ENCODE measurements around the gene ECEL1. TPM values are rescaled to one million over a fixed set of nuclear protein-coding genes. Genes with fewer than 3 reads are reported as not detected.

ECEL1 gene
- total RNA-seq, 2 experiments from 2014 or later: not detected

- H3K27me3 Mint-ChIP-seq: peaks cover 22% of the 10 kb centered on the region
- H3K9me3 Mint-ChIP-seq: no peaks in the 10 kb centered on the region
- H3K27ac Mint-ChIP-seq: no peak within 1 kb of the TSS
- DNase-seq: no peak
- H3K36me3 Mint-ChIP-seq (ENCODE audit: low read depth): no peaks in the 10 kb centered on the region
- H3K4me3 Mint-ChIP-seq: no peak within 1 kb of the TSS
- ChIA-PET POLR2A (interaction anchor here (1.1 kb wide), 1 partner anchor 72 kb away, joined by 3 read pairs; no protein-coding TSS in a partner anchor), CTCF (interaction anchor here (1.2 to 1.4 kb wide), 2 partner anchors 28 to 72 kb away, joined by 5 to 7 read pairs; no protein-coding TSS in a partner anchor)
- peaks cover 10% of the 10 kb centered on the region for H3K4me1 Mint-ChIP-seq
Observed at GRCh38 chr2:232519581-232520438, 32.2 kb upstream of the ECEL1 start, which contains the start of gene PRSS56. PRSS56 (plus strand) TSS chr2:232520388; CDS start chr2:232520599, 211 bp downstream.

- CTCF ChIA-PET: no interaction called here
- H3K4me1 Mint-ChIP-seq: peaks cover 6% of the 10 kb centered on the region
- no peak overlapping the region for H3K4me3 Mint-ChIP-seq
Observed at GRCh38 chr2:232518844-232519243, 31.2 kb upstream of the ECEL1 start.

GRCh38 chr2:232516551-232516950, 28.9 kb upstream of the ECEL1 start:
- Mint-ChIP-seq H3K4me3 (no peak overlapping the region), H3K36me3 (ENCODE audit: low read depth) (no peaks in the 10 kb centered on the region), H3K4me1 (peaks cover 2% of the 10 kb centered on the region), H3K27ac (no peak overlapping the region), H3K9me3 (no peaks in the 10 kb centered on the region), H3K27me3 (peaks cover 15% of the 10 kb centered on the region)
- ChIA-PET POLR2A (no interaction called here), CTCF (no interaction called here)
- DNase-seq: no peak

More at GRCh38 chr2:232518844-232519243, 31.2 kb upstream of the ECEL1 start:
- no peak overlapping the region for H3K27ac Mint-ChIP-seq
- POLR2A ChIA-PET: no interaction called here
- no peaks in the 10 kb centered on the region for H3K9me3 Mint-ChIP-seq
- no peaks in the 10 kb centered on the region for H3K36me3 Mint-ChIP-seq (ENCODE audit: low read depth)
- H3K27me3 Mint-ChIP-seq: peaks cover 19% of the 10 kb centered on the region
- DNase-seq: no peak

- H3K36me3 Mint-ChIP-seq (ENCODE audit: low read depth): no peaks in the 10 kb centered on the region
- H3K9me3 Mint-ChIP-seq: no peaks in the 10 kb centered on the region
- no peaks in the 10 kb centered on the region for H3K4me1 Mint-ChIP-seq
- H3K27me3 Mint-ChIP-seq: peaks cover 13% of the 10 kb centered on the region
- no peak overlapping the region for H3K27ac Mint-ChIP-seq
- H3K4me3 Mint-ChIP-seq: no peak overlapping the region
- CTCF ChIA-PET: no interaction called here
- DNase-seq: no peak
- POLR2A ChIA-PET: no interaction called here
Observed at GRCh38 chr2:232515639-232516038, 28.0 kb upstream of the ECEL1 start.

GRCh38 chr2:232513353-232513752, 25.7 kb upstream of the ECEL1 start:
- no peaks in the 10 kb centered on the region for H3K36me3 Mint-ChIP-seq (ENCODE audit: low read depth)
- no peak overlapping the region for H3K27ac Mint-ChIP-seq
- H3K4me3 Mint-ChIP-seq: no peak overlapping the region
- ChIA-PET POLR2A (no interaction called here), CTCF (interaction anchor here (1.4 kb wide), 2 partner anchors 9 to 73 kb away, joined by 3 read pairs; no protein-coding TSS in a partner anchor)
- peaks cover 12% of the 10 kb centered on the region for H3K27me3 Mint-ChIP-seq
- DNase-seq: no peak
- H3K4me1 Mint-ChIP-seq: no peaks in the 10 kb centered on the region
- H3K9me3 Mint-ChIP-seq: no peaks in the 10 kb centered on the region

- Mint-ChIP-seq H3K36me3 (ENCODE audit: low read depth) (no peaks in the 10 kb centered on the region), H3K27ac (no peak overlapping the region), H3K4me1 (no peaks in the 10 kb centered on the region), H3K9me3 (no peaks in the 10 kb centered on the region), H3K4me3 (no peak overlapping the region), H3K27me3 (peaks cover 12% of the 10 kb centered on the region)
- CTCF ChIA-PET: interaction anchor here (1.4 kb wide), 2 partner anchors 9 to 72 kb away, joined by 3 read pairs; no protein-coding TSS in a partner anchor
- POLR2A ChIA-PET: no interaction called here
- no peak for DNase-seq
Observed at GRCh38 chr2:232512602-232513001, 25.0 kb upstream of the ECEL1 start.

- no peaks in the 10 kb centered on the region for H3K36me3 Mint-ChIP-seq (ENCODE audit: low read depth)
- H3K4me3 Mint-ChIP-seq: no peak overlapping the region
- CTCF ChIA-PET: no interaction called here
- H3K9me3 Mint-ChIP-seq: no peaks in the 10 kb centered on the region
- H3K27me3 Mint-ChIP-seq: peaks cover 12% of the 10 kb centered on the region
- no peak overlapping the region for H3K27ac Mint-ChIP-seq
- H3K4me1 Mint-ChIP-seq: no peaks in the 10 kb centered on the region
- POLR2A ChIA-PET: no interaction called here
- DNase-seq: no peak
Observed at GRCh38 chr2:232511336-232511890, 23.8 kb upstream of the ECEL1 start.

- CTCF ChIA-PET: no interaction called here
- Mint-ChIP-seq H3K4me1 (peaks cover 2% of the 10 kb centered on the region), H3K4me3 (no peak overlapping the region), H3K9me3 (no peaks in the 10 kb centered on the region), H3K36me3 (ENCODE audit: low read depth) (no peaks in the 10 kb centered on the region), H3K27ac (no peak overlapping the region), H3K27me3 (peaks cover 27% of the 10 kb centered on the region)
- no peak for DNase-seq
- POLR2A ChIA-PET: no interaction called here
Observed at GRCh38 chr2:232508251-232508650, 20.6 kb upstream of the ECEL1 start.

GRCh38 chr2:232506709-232507108, 19.1 kb upstream of the ECEL1 start:
- no peak overlapping the region for H3K4me3 Mint-ChIP-seq
- ChIA-PET POLR2A (no interaction called here), CTCF (no interaction called here)
- H3K36me3 Mint-ChIP-seq (ENCODE audit: low read depth): no peaks in the 10 kb centered on the region
- DNase-seq: no peak
- H3K27me3 Mint-ChIP-seq: peaks cover 35% of the 10 kb centered on the region
- H3K4me1 Mint-ChIP-seq: peaks cover 4% of the 10 kb centered on the region
- no peak overlapping the region for H3K27ac Mint-ChIP-seq
- H3K9me3 Mint-ChIP-seq: no peaks in the 10 kb centered on the region

GRCh38 chr2:232505856-232506255, 18.2 kb upstream of the ECEL1 start:
- no peaks in the 10 kb centered on the region for H3K36me3 Mint-ChIP-seq (ENCODE audit: low read depth)
- CTCF ChIA-PET: no interaction called here
- H3K9me3 Mint-ChIP-seq: no peaks in the 10 kb centered on the region
- H3K4me3 Mint-ChIP-seq: no peak overlapping the region
- H3K27me3 Mint-ChIP-seq: peaks cover 40% of the 10 kb centered on the region
- H3K27ac Mint-ChIP-seq: no peak overlapping the region
- POLR2A ChIA-PET: no interaction called here
- DNase-seq: no peak
- H3K4me1 Mint-ChIP-seq: peaks cover 4% of the 10 kb centered on the region

- H3K4me3 Mint-ChIP-seq: no peak overlapping the region
- ChIA-PET POLR2A (no interaction called here), CTCF (interaction anchor here (1.1 kb wide), 1 partner anchor 18 kb away, joined by 3 read pairs; no protein-coding TSS in a partner anchor)
- DNase-seq: no peak
- H3K4me1 Mint-ChIP-seq: peaks cover 4% of the 10 kb centered on the region
- H3K36me3 Mint-ChIP-seq (ENCODE audit: low read depth): no peaks in the 10 kb centered on the region
- no peak overlapping the region for H3K27ac Mint-ChIP-seq
- H3K27me3 Mint-ChIP-seq: peaks cover 45% of the 10 kb centered on the region
- H3K9me3 Mint-ChIP-seq: no peaks in the 10 kb centered on the region
Observed at GRCh38 chr2:232504438-232504837, 16.8 kb upstream of the ECEL1 start.

- Mint-ChIP-seq H3K36me3 (ENCODE audit: low read depth) (no peaks in the 10 kb centered on the region), H3K9me3 (no peaks in the 10 kb centered on the region), H3K4me1 (peaks cover 4% of the 10 kb centered on the region), H3K4me3 (no peak overlapping the region), H3K27ac (no peak overlapping the region), H3K27me3 (peaks cover 45% of the 10 kb centered on the region)
- no peak for DNase-seq
- ChIA-PET POLR2A (no interaction called here), CTCF (interaction anchor here (1.1 kb wide), 1 partner anchor 18 kb away, joined by 3 read pairs; no protein-coding TSS in a partner anchor)
Observed at GRCh38 chr2:232503809-232504323, 16.2 kb upstream of the ECEL1 start.

Measured in activated CD4-positive, alpha-beta memory T cell treated with anti-CD3 and anti-CD28 coated beads, Interleukin-2, amount 10 ng/mL, durations not matched to agents 7 days and 5 days (primary cell).